ENCODE data around the gene PPP6R2.

Gene PPP6R2

GRCh38 chr22:50443801-50444625 is 100.9 kb downstream of the PPP6R2 start:
- H3K4me3 ChIP-seq (ENCODE audit: low read depth, low read length), result no peak overlapping the region

- no peak overlapping the region for H3K4me3 ChIP-seq (ENCODE audit: low read depth, low read length)
Observed at GRCh38 chr22:50444663-50445062, 101.5 kb downstream of the PPP6R2 start.

DNA sequence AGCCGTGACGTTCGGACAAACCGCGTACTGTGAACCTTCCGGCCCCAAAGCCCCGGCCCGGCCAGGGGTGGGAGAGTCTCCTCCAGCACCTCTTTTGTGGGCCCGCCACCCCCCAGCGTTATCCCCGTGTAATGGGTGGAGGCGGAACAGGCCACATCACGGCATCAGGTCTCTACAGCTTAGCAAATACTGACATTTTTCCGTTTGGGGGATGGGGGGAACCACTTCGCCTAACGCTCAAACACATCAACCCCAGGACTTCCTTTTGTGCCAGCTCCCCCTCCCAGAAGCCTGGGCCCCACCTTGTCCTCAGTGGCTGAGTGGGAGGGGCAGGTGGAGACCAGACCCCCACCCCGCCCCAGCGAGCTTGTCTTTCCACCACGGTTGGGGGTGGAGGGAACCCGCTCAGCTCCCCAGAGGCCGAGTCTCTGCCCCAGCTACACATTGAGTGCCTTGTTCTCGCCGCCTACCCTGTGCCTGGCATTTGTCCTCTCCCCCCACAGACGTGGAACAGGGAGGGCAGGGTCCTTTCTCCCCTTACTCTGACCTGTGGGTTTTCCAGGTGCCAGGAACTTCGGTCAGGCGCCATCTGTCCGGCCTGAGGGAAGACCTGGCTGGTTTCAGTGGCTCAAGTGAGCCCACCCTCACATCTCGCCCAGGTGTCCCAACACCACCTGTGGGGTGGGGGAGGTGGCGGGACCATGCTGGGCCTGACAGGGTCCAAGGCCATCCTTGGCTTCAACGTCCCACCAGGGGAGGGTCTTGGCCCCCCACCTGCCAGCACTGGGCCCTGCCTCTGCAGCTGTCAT is 102.1 kb downstream of the PPP6R2 start:
- no peak overlapping the region for H3K4me3 ChIP-seq (ENCODE audit: low read depth, low read length)

- no peak overlapping the region for H3K4me3 ChIP-seq (ENCODE audit: low read depth, low read length)
Observed at GRCh38 chr22:50445880-50446707, 103.0 kb downstream of the PPP6R2 start.

DNA sequence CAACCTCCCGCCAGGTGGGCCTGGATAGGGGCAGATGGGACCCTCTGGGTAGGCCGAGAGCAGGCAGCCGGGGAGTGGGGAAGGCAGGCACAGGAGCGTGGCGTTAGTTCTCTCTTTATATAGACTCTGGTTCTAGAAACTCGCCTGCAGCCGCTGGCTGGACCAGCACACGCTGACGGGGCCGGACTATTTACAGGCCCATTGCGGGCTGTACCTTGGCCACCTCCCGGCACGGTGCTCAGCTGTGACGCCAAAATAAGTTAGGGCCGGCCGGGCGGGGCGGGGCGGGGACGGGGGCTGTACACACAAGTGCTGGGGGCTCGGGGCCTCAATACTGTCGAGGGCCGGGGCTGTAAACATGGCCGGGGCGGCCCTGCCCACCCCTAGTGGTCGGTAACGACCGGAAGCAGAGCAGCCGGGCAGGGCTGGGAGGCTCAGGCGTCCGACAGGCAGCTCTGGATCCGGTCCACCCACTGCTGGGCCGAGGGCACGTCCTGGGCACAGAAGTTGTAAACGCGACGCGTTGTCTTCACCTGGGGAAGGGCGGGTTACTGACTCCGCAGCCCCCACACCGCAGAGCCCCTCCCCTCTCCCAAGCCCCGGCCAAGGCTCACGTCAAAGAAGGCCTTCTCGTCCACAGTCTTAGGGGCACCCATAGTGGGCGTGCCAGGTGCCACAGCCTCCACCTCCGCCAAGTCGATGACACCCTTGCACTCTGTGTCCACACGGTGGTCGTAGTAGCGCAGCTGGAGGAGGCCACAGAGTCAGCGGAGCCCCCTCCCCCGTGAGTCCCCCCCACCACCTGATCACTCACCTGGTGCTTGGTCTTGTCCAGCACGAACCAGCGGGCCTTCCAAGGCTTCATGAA is 103.8 kb downstream of the PPP6R2 start:
- H3K4me3 ChIP-seq (ENCODE audit: low read depth, low read length), result no peak overlapping the region

DNA sequence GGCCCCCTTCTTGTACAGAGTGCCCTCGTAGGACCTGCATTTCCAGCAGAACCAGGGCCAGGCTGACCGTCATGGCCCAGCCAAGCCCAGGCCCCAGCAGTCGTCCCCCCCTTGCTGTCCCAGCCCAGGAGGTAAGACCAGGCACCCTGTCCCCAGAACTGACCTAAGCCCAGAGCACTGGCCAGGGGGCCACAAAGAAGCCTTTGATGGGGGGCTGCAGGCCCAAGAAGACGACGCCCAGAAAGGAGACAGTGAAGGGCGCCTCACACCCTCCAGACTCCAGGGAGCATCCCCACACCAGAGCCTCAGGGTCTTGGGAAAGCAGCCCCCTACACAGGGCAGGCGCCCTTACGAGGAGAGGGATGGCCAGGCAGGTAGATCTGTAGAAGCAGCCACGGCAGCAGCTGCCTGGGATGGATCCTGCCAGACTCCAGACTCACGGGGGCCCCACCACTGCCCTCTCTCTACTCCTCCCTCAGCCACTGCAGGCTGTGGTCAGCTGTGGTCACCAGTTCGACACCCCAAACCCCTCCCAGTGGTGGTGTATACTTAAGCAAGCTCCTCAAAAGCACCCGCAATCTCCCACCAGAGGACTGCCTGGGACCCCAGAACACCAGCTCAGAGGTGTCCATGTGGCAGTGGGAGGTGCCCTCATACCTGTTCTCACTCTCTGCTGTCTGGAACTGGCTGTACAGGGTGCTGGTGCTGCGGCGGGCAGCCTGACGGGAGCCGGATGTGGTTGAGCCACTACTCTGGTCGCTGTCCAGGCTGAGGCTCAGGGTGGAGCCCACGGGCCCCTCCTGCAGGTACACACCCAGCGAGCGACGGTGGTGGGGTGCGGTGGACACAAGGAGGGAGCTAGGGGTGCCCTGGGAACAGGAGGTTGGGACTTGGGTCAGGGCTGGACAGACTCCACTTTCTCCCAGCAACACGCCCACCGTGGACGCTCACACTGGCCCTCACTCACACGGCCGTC is 104.7 kb downstream of the PPP6R2 start:
- no peak overlapping the region for H3K4me3 ChIP-seq (ENCODE audit: low read depth, low read length)

GRCh38 chr22:50452649-50453048 is 109.5 kb downstream of the PPP6R2 start:
- no peak overlapping the region for H3K4me3 ChIP-seq (ENCODE audit: low read depth, low read length)

GRCh38 chr22:50454556-50455075 is 111.5 kb downstream of the PPP6R2 start:
- no peak overlapping the region for H3K4me3 ChIP-seq (ENCODE audit: low read depth, low read length)

GRCh38 chr22:50455201-50455600 is 112.1 kb downstream of the PPP6R2 start:
- no peak overlapping the region for H3K4me3 ChIP-seq (ENCODE audit: low read depth, low read length)

GRCh38 chr22:50456026-50456425 is 112.9 kb downstream of the PPP6R2 start:
- H3K4me3 ChIP-seq (ENCODE audit: low read depth, low read length), result no peak overlapping the region

DNA sequence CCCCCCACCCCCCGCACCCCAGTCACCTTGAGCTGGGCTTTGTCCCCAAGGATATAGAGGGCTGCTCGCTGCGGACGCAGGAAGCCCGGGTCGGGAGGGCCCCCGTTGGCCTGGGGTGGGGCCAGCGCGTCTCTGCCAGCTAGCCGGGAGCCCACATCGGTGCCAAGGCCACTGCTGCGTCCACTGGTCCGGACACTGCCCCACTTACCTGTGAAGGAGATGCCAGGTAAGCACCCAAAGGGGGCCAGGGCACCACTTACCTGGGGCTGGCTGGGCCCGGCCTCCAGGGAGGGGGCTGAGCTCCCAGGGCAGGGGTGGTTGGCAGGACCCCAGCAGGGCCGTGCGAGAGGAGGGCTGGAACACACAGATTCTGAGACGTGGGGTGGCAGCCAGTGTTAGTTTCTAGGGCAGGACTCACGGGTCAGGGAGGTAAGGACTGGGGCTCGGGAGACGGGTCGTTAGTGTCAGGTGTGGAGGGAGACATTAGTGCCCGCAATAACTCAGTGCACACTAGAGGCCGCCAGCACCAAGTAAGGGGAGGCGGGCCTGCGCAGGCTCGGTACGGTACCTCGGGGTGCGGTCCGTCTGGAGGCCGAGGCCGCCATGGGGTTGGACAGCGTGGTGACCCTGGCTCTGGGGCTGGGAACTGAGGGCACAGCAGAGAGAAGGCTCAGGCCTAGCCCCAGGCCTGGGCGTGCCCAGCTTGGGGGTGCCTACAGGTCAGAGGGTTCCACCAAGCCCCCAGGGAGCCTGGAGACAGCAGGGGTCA is 113.5 kb downstream of the PPP6R2 start:
- H3K4me3 ChIP-seq (ENCODE audit: low read depth, low read length), result no peak overlapping the region

- no peak overlapping the region for H3K4me3 ChIP-seq (ENCODE audit: low read depth, low read length)
Observed at GRCh38 chr22:50459016-50459415, 115.9 kb downstream of the PPP6R2 start.

DNA sequence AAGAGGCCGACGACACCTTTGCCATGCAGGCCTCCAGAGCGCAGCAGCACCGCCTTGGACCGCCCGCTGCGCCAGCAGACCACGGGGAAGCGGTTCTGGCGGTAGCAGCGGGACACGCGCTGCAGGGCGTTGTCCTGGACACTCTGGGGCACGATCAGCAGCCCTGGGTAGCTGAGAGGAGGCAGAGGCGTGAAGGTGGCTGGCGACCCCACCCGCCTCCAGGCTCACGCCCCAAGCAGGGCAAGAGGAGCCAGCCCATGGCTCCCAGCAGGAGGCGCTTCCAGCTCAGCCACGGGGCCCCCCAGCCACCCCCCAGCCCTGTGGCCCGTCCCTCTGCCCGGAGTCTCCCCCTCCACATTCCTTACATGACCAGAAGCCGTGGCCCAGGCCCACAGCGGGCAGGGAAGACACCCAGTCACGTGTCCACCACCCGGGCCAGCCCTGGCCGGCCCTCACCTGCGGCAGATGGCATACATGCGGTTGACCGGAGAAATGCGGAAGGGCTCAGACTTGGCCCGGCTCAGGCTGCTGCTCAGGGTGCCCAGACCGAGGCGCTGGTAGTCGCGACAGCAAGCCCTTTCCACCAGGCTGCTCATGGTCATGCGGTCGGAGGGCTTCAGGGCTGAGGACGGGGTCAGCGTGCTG is 116.5 kb downstream of the PPP6R2 start:
- no peak overlapping the region for H3K4me3 ChIP-seq (ENCODE audit: low read depth, low read length)

DNA sequence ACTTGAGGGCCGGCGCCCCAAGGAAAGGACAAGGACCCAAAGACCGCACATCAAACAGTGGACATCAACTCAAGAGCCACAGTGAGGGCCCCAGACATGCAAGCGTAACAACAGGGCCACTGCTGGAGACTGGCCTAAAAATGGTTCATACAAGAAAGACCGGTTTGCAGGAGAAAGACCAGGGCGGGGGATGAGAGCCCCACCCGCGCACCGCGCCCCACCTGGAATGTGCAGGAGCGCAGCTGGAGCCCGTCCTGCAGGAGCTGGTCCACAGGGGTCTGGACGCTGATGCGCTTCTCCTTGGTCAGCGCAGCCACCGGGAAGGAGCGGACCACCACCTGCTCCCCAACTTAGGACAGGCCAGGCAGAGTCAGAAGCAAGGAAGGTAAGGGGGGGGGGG is 117.8 kb downstream of the PPP6R2 start:
- no peak overlapping the region for H3K4me3 ChIP-seq (ENCODE audit: low read depth, low read length)

DNA sequence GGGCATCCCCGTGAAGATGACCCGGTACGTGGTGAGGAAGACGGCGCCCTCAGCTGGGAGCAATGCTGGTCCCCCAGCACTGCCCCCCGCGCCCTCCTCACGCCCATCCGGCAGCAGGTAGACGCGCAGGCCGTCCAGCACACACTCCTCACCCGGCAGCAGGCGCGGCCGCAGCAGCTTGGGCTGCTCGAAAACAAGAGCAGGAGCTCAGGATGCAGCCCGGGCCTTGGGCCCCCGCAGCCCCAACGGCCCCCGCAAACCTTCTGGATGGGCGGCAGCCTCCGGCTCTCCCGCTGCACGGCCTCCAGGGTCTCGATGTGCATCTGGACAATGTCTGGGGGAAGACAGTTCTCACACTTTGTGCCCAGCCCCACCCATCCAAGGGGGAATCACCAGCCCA is 118.4 kb downstream of the PPP6R2 start:
- no peak overlapping the region for H3K4me3 ChIP-seq (ENCODE audit: low read depth, low read length)

- H3K4me3 ChIP-seq (ENCODE audit: low read depth, low read length), result no peak overlapping the region
Observed at GRCh38 chr22:50461979-50462540, 118.9 kb downstream of the PPP6R2 start.

DNA sequence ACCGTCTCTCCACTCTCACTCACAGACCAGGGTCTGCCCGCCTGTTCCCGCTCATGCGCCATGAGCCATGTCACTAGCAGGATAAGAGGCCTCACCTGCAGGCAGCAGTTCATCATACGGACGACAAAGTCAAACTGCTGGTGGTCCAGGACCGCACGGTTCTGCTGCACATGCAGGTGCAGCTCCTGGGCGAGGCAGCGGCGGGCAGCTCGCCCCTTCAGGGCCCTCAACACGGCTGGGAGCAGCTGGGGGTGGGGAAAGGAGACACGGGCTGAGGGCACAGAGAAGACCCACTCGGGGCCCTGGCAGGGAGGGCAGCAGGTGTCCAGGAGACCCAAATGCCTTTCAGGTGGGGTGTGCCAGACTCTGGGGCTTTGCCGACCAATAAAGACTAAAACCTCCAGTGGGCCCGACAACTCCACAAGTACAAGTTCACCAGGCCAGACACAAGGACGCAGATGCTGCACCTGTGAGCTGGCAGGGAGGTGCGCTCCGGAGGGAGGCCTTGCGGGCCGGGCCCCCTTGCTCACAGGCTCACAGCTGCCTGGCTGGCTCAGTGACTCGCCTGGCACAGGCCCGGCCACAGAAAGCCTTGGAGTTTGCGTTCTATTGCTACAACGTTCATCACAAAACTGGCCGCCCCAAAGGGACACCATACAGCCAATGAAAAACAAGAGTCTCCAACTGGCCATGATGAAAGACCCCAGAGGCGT is 120.2 kb downstream of the PPP6R2 start:
- H3K4me3 ChIP-seq (ENCODE audit: low read depth, low read length), result no peak overlapping the region
